ENCODE measurements around the gene ADAMTS2.

GRCh38 chr5:179376701-179377420 lies 31.6 kb upstream of the ADAMTS2 start:
- TF ChIP-seq POLR2A (IDR thresholded peaks at IDR 0.05; ENCODE audit: low read depth, low read length) (no peak), FOS (IDR thresholded peaks at IDR 0.05; ENCODE audit: borderline replicate concordance, insufficient read depth, low read length) (no peak), CTCF (IDR thresholded peaks at IDR 0.05; ENCODE audit: extremely low read depth in 1 of 2, insufficient read depth in 1 of 2, low read depth in 1 of 2, low read length in 2 of 2) (no peak), EZH2 (IDR thresholded peaks at IDR 0.05; ENCODE audit: borderline replicate concordance, low read depth, low read length, severe bottlenecking) (no peak), MYC (IDR thresholded peaks at IDR 0.05; ENCODE audit: low read depth, low read length) (no peak), MAX (IDR thresholded peaks at IDR 0.05; ENCODE audit: insufficient read depth, insufficient read length) (no peak), POLR2AphosphoS5 (IDR thresholded peaks at IDR 0.05; ENCODE audit: insufficient read depth, low read depth, low read length) (no peak)
